ENCODE results near the gene AMMECR1L.
"Not testable (repeated sequence)": the region's sequence is repeated elsewhere in the genome, so short reads cannot be mapped to it uniquely, and the experiment has no call there.

Gene AMMECR1L

GRCh38 chr2:127887082-127887775 is 1.5 kb upstream of the AMMECR1L start:
- DNase-seq (ENCODE audit: low spot score): no peak

- DNase-seq (ENCODE audit: low spot score): not testable (repeated sequence)
Measured at GRCh38 chr2:127886593-127886935, 808 bp upstream of the AMMECR1L start.

DNA sequence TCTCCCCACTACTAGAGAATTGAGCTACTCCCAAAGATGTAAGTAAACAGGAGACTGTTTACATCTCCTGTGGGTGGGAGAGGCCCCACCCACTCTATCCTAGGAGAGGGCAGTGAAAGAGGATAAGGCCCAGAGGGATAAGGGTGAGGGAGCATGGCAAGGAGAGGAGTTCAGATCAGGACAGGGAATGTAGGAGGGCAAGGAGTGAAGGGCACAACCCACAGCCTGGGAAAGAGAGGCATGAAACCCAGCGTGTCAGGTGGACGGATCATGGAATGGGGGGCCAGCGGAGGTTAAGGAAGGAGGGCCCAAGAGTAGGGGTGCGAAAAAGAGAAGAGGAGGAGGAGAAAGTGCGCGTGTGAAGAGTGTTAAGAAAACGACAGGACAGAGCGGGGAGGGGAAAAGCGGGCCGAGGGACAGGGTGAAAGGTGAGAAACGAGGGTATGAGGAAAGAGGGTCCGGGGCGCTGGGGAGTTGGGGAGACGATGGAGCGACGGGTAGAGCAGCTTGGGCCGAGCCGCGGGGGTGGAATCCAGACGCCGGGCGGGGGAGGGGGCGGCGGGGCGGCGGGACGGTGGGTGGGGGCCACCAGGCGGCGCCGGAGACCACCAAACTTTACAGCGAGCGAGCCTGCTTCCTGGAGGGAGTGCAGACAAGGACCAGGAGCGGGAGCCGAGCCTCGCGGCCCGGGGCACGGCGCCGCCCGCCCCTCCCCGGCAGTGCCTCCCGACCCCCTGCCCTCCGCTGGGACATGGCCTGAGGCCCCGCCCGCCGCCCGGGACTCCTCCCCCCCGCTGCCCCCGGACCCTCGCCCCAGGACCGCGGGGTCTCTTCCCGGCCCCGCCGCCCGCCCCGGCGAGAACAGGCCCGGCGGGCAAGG is 655 bp downstream of the AMMECR1L start:
- DNase-seq (ENCODE audit: low spot score): not testable (repeated sequence)

DNA sequence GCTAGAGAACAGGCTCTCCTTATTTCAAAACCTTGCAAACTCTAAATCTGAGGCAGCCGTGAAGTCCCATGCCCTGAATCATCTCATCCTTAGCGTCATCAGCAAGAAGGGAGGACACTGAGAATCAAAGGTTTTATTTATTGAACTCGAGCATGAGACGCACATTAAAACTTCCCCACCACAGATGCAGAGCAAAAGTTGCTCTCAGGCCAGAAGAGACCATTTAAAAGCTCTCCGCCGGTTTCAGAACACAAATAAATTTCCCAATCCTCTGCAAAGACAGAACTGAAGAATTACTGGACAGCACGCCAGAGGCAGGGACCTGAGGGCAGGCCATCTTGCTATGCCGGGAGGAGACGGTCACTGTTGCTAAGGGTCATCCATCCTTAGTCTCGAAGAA is 1.3 kb downstream of the AMMECR1L start:
- DNase-seq (ENCODE audit: low spot score): no peak

- no peak for DNase-seq (ENCODE audit: low spot score)
Measured at GRCh38 chr2:127879899-127880298, 5.9 kb downstream of the AMMECR1L start.

DNA sequence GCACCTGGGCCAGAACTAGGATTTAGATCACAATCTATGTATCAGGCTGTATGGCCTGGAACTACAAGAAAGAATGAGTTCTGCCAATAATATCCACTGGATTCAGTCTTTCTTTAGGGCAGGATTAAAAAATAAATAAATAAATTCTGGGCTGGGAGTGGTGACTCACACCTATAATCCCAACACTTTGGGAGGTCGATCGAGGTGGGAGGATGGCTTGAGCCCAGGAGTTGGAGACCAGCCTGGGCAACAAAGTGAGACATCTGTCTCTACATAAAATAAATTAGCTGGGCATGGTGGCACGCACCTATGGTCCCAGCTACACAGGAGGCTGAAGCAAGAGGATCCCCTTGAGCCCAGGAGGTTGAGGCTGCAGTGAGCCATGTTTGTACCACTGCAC is 8.1 kb downstream of the AMMECR1L start:
- DNase-seq (ENCODE audit: low spot score): no peak

DNA sequence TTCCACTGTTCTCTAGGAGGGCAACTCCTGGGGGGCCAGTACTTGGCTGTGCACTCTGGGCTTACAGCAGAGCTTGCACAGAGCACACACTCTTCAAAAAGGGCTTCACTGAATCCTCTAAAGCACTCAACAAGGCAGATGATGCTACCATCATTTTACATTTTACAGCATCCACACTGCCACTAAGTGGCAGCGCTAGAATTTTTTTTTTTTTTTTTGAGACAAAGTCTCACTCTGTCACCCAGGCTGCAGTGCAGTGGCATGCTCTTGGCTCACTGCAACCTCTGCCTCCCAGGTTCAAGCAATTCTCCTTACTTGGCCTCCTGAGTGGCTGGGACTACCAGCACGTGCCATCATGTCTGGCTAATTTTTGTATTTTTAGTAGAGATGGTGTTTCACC is 8.6 kb downstream of the AMMECR1L start:
- no peak for DNase-seq (ENCODE audit: low spot score)

- no peak for DNase-seq (ENCODE audit: low spot score)
Measured at GRCh38 chr2:127874378-127875269, 11.1 kb downstream of the AMMECR1L start.

- no peak for DNase-seq (ENCODE audit: low spot score)
Measured at GRCh38 chr2:127873707-127874303, 12.0 kb downstream of the AMMECR1L start.

DNA sequence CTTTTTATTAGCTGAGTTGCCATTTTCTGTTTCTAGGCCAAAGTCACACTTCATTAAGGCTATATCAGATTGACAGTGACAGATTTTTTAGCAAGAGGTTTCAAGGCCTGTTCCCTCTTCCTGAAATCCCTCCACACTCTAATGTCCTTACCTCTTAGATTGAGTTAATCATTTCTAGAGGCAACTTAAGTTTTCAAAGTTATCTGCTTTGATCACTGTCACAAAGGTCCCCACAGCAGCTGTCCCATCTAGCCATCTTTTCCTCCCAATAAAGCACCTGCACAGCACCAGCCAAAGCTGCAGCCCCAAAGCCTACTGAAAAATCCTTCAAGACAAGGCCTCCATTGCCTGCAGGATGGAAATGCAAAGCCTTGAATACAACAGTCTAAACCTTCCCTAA is 13.4 kb downstream of the AMMECR1L start:
- DNase-seq (ENCODE audit: low spot score): no peak

DNA sequence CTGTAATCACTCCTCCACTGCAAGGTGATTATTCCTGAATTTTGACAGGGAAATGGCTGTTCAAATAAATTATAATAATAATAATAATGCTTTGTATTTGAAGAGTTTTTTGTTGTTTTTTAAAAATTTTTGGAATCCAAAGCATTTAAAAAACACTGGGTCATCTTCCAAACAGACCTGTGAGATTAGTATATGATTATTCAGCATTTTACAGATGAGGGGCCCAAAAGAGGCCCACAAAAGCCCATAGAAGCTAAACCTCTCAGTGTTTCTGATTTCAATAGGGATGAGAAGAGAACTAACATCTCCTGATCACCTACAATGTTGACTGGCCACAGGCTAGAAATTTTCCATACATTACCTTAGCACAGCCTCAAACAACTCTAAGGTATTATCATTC is 19.8 kb downstream of the AMMECR1L start:
- no peak for DNase-seq (ENCODE audit: low spot score)

- no peak for DNase-seq (ENCODE audit: low spot score)
Measured at GRCh38 chr2:127864877-127865276, 20.9 kb downstream of the AMMECR1L start.

- DNase-seq (ENCODE audit: low spot score): no peak
Measured at GRCh38 chr2:127862228-127862627, 23.5 kb downstream of the AMMECR1L start.

- DNase-seq (ENCODE audit: low spot score): no peak
Measured at GRCh38 chr2:127860130-127860529, 25.6 kb downstream of the AMMECR1L start.

DNA sequence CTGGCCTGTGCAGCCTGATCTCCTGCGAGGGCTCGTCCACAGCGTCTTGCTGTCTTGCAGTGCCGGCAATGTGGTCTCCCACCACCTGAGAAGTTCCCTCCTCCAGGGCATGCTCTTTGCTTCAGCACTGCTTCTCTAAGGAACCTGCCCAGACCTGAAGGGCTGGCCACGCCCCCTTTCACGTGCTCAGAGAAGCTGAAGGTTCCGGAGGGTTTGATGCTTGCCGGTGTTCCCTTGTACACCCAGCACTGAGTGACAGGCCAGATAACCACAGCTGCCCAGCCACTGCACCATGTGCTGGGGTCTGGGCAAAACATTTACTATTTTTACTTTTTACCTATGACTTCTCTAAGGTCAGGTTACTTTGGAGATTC is 26.1 kb downstream of the AMMECR1L start:
- no peak for DNase-seq (ENCODE audit: low spot score)

DNA sequence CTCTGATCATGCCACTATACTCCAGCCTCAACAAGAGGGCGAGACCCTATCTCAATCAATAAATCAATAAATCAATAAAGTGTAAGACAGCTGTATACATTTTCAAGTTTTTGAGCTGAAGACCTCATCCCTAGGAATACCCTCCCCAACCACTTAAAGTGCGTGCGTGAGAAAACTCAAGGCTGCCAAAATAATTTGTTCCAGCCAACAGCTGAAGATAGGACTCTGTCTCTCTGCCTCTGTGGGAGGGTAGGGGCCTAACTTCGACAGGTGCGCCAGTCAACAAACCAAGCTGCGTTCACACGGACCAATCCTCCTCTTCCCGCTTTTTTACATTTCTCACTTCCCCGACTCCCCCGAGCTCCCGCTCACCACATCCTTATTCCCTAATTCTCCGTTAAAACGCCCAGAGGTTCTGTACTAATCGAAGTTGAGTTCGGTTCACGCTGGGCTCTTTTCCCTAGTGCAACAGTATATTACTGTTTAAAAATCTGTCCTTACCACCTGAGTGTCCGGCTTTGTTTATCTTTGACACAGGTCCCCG is 28.4 kb downstream of the AMMECR1L start:
- no peak for DNase-seq (ENCODE audit: low spot score)

DNA sequence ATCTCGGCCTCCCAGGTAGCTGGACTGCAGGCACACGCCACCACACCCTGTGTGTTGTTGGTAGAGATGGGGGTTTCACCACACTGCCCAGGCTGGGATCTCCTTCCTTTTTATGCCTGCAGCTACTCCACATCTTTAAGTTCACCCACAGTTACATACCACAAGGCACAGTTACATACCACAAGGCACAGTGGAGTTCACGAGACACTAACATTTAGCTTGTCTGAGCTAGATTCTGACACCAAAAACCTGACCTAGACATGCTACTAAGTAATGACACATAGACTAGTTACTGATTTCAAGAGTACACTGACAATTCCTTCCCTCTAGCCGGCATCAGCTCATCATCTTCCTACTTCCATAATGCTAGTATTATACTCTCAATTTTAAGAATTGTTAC is 32.1 kb downstream of the AMMECR1L start:
- DNase-seq (ENCODE audit: low spot score): no peak

GRCh38 chr2:127852388-127852787 is 33.4 kb downstream of the AMMECR1L start:
- DNase-seq (ENCODE audit: low spot score): no peak

DNA sequence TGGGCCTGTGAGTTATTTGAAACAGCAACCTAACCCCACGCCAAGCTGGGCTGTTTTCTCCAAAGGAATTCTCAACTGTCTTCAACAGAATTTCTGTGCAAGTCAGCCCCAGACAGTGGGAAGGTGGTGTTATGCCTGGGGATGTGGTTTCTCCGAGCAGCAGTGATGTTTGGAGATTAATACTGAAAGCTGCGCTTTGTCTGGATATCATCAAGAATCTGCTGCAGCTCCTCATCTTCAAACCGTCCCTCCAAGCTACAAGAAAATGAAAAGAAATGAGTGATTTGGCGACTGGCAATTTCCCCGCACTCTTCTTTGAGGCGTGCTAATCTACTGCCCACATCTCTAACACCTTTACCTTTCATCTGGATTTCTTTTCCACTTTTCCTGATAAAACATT is 37.8 kb downstream of the AMMECR1L start:
- no peak for DNase-seq (ENCODE audit: low spot score)

GRCh38 chr2:127844973-127845372 is 40.8 kb downstream of the AMMECR1L start:
- peak; percentile 43 for DNase-seq (ENCODE audit: low spot score)

DNA sequence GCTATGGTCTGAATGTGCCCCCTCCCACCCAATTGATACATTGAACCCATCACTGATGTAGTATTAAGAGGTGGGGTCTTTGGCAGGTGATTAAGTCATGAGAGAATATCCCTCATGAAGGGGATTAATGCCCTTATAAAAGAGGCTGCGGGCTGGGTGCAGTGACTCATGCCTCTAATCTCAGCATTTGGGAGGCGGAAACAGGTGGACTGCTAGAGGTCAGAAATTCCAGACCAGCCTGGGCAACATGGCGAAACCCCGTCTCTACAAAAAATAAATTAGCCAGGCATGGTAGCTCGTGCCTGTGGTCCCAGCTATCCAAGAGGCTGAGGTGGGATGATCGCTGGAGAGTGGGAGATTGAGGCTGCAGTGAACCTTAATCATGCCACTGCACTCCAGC is 42.1 kb downstream of the AMMECR1L start:
- DNase-seq (ENCODE audit: low spot score): no peak
